HEK293 (cell line): Measurements from ENCODE around the gene GLB1L.

Experiments used
- CTCF ChIP-seq: fragments of 450-650 bp; formaldehyde crosslinking; IDR thresholded peaks from 2 replicates; pipeline ENCODE4 v1.5.1; 2016; ENCODE audit warnings: missing biosample characterization, missing genetic modification characterization
- FEZF1 ChIP-seq: fragments of 450-650 bp; formaldehyde crosslinking; IDR thresholded peaks from 2 replicates; pipeline ENCODE4 v1.5.1; 2016; ENCODE audit warnings: missing biosample characterization, missing genetic modification characterization
- GLIS1 ChIP-seq: fragments of 450-650 bp; formaldehyde crosslinking; IDR thresholded peaks from 2 replicates; pipeline ENCODE4 v1.5.1; 2016; ENCODE audit warnings: missing biosample characterization, missing genetic modification characterization
- IKZF3 ChIP-seq: fragments of 450-650 bp; IDR thresholded peaks from 2 replicates; pipeline ENCODE4 v1.5.0; 2018; ENCODE audit warnings: missing biosample characterization, mild to moderate bottlenecking, missing genetic modification characterization, moderate library complexity
- KLF1 ChIP-seq: fragments of 450-650 bp; formaldehyde crosslinking; IDR thresholded peaks from 2 replicates; pipeline ENCODE4 v1.5.1; 2016; ENCODE audit warnings: missing biosample characterization, missing genetic modification characterization
- PATZ1 ChIP-seq: fragments of 450-650 bp; formaldehyde crosslinking; IDR thresholded peaks from 2 replicates; pipeline ENCODE4 v1.5.1; 2016; ENCODE audit warnings: missing biosample characterization, missing genetic modification characterization
- PRDM1 ChIP-seq: fragments of 450-650 bp; formaldehyde crosslinking; IDR thresholded peaks from 2 replicates; pipeline ENCODE4; 2016; ENCODE audit warnings: missing biosample characterization, missing genetic modification characterization
- PRDM6 ChIP-seq: fragments of 450-650 bp; formaldehyde crosslinking; IDR thresholded peaks from 2 replicates; pipeline ENCODE4 v1.5.1; 2017; ENCODE audit warnings: missing biosample characterization, missing genetic modification characterization
- SP2 ChIP-seq: fragments of 450-650 bp; formaldehyde crosslinking; IDR thresholded peaks from 2 replicates; pipeline ENCODE4 v1.5.1; 2016; ENCODE audit warnings: missing biosample characterization, missing genetic modification characterization
- TRIM28 ChIP-seq: IDR thresholded peaks from 2 replicates; pipeline ENCODE4 v1.6.1; 2011; ENCODE audit warnings: low read length, control low read depth, borderline replicate concordance
- TSHZ1 ChIP-seq: fragments of 450-650 bp; formaldehyde crosslinking; IDR thresholded peaks from 2 replicates; pipeline ENCODE4 v1.5.1; 2016; ENCODE audit warnings: missing biosample characterization, missing genetic modification characterization, borderline replicate concordance
- YY2 ChIP-seq: fragments of 450-650 bp; formaldehyde crosslinking; IDR thresholded peaks from 2 replicates; pipeline ENCODE4 v1.5.1; 2016; ENCODE audit warnings: missing biosample characterization, missing genetic modification characterization
- ZBTB17 ChIP-seq: fragments of 450-650 bp; formaldehyde crosslinking; IDR thresholded peaks from 2 replicates; pipeline ENCODE4 v1.5.1; 2016; ENCODE audit warnings: missing biosample characterization, missing genetic modification characterization
- ZBTB44 ChIP-seq: fragments of 450-650 bp; IDR thresholded peaks from 2 replicates; pipeline ENCODE4 v1.5.1; 2018; ENCODE audit warnings: missing biosample characterization, mild to moderate bottlenecking, missing genetic modification characterization
- ZFHX2 ChIP-seq: fragments of 450-650 bp; formaldehyde crosslinking; conservative IDR thresholded peaks from 2 replicates; pipeline ENCODE4 v1.5.1; 2016; ENCODE audit warnings: missing biosample characterization, missing genetic modification characterization
- ZNF2 ChIP-seq: fragments of 450-650 bp; formaldehyde crosslinking; IDR thresholded peaks from 2 replicates; pipeline ENCODE4 v1.5.1; 2016; ENCODE audit warnings: missing biosample characterization, missing genetic modification characterization
- ZNF341 ChIP-seq: fragments of 450-650 bp; formaldehyde crosslinking; IDR thresholded peaks from 2 replicates; pipeline ENCODE4; 2016; ENCODE audit warnings: low read depth, missing biosample characterization, missing genetic modification characterization
- ZNF362 ChIP-seq: fragments of 450-650 bp; formaldehyde crosslinking; IDR thresholded peaks from 2 replicates; pipeline ENCODE4 v1.5.1; 2016; ENCODE audit warnings: missing biosample characterization, missing genetic modification characterization
- ZNF529 ChIP-seq: fragments of 450-650 bp; formaldehyde crosslinking; IDR thresholded peaks from 2 replicates; pipeline ENCODE4 v1.5.1; 2017; ENCODE audit warnings: missing genetic modification characterization, missing biosample characterization; ENCODE audit not compliant: insufficient replicate concordance
- ZNF555 ChIP-seq: fragments of 450-650 bp; formaldehyde crosslinking; conservative IDR thresholded peaks from 2 replicates; pipeline ENCODE4 v1.5.1; 2017; ENCODE audit warnings: missing biosample characterization, mild to moderate bottlenecking, missing genetic modification characterization, inconsistent platforms
- ZNF596 ChIP-seq: fragments of 450-650 bp; IDR thresholded peaks from 2 replicates; pipeline ENCODE4 v1.5.0; 2018; ENCODE audit warnings: missing biosample characterization, mild to moderate bottlenecking, missing genetic modification characterization, moderate library complexity
- ZNF629 ChIP-seq: fragments of 450-650 bp; formaldehyde crosslinking; IDR thresholded peaks from 2 replicates; pipeline ENCODE4 v1.5.1; 2017; ENCODE audit warnings: missing biosample characterization, missing genetic modification characterization
- ZNF645 ChIP-seq: fragments of 450-650 bp; formaldehyde crosslinking; IDR thresholded peaks from 2 replicates; pipeline ENCODE4; 2016; ENCODE audit warnings: missing biosample characterization, missing genetic modification characterization
- ZNF768 ChIP-seq: fragments of 450-650 bp; formaldehyde crosslinking; IDR thresholded peaks from 2 replicates; pipeline ENCODE4 v1.5.1; 2018; ENCODE audit warnings: missing biosample characterization, mild to moderate bottlenecking, missing genetic modification characterization
- ZNF776 ChIP-seq: fragments of 450-650 bp; formaldehyde crosslinking; IDR thresholded peaks from 2 replicates; pipeline ENCODE4 v1.5.0; 2017; ENCODE audit warnings: missing biosample characterization, missing genetic modification characterization, borderline replicate concordance
- ZNF792 ChIP-seq: fragments of 450-650 bp; formaldehyde crosslinking; IDR thresholded peaks from 2 replicates; pipeline ENCODE4 v1.5.1; 2016; ENCODE audit warnings: missing biosample characterization, missing genetic modification characterization
- ZNF830 ChIP-seq: fragments of 450-650 bp; IDR thresholded peaks from 2 replicates; pipeline ENCODE4 v1.5.0; 2018; ENCODE audit warnings: missing biosample characterization, missing genetic modification characterization, low read depth, mild to moderate bottlenecking, moderate library complexity

The GLB1L gene

GRCh38 chr2:219229305-219230058, 15.8 kb downstream of the GLB1L start, which contains the start of the genes ANKZF1 and ATG9A (continued):
- TF ChIP-seq PRDM6 = no peak
- no peak for TF ChIP-seq ZNF645 (tag by site-specific recombination)
- TF ChIP-seq ZNF830 (tag by site-specific recombination) = no peak
- no peak for TF ChIP-seq TSHZ1 (tag by site-specific recombination)
- peak; percentile 57 for TF ChIP-seq ZNF341 (tag by site-specific recombination)
- 0 out of 2 replicates have a peak, but pooled peaks have one; percentile 26 for TF ChIP-seq IKZF3 (tag by site-specific recombination)
- no peak for TF ChIP-seq YY2 (tag by site-specific recombination)
- no peak for TF ChIP-seq ZNF555 (tag by site-specific recombination)
- peak; percentile 73 for TF ChIP-seq ZFHX2 (tag by site-specific recombination)
- no peak for TF ChIP-seq ZNF768 (tag by site-specific recombination)
- TF ChIP-seq CTCF (tag by site-specific recombination) = no peak
- TF ChIP-seq ZNF596 (tag by site-specific recombination) = no peak
- 0 out of 2 replicates have a peak, but pooled peaks have one; percentile 57 for TF ChIP-seq ZNF2 (tag by site-specific recombination)
- TF ChIP-seq KLF1 (tag by site-specific recombination) = peak; percentile 90
- TF ChIP-seq PATZ1 = no peak
- TF ChIP-seq ZNF629 (tag by site-specific recombination) = peak; percentile 48; the same call in 1 of the 2 replicates
- TF ChIP-seq ZBTB44 (tag by site-specific recombination) = no peak
- TF ChIP-seq ZNF362 (tag by site-specific recombination) = no peak
- no peak for TF ChIP-seq ZNF529 (tag by site-specific recombination)
- TF ChIP-seq PRDM1 (tag by site-specific recombination) = no peak
- peak; percentile 97 for TF ChIP-seq ZBTB17 (tag by site-specific recombination)
- no peak for TF ChIP-seq ZNF776
- peak; percentile 89 for TF ChIP-seq FEZF1 (tag by site-specific recombination)
- no peak for TF ChIP-seq ZNF792 (tag by site-specific recombination)
- TF ChIP-seq SP2 (tag by site-specific recombination) = peak; percentile 98
- 0 out of 2 replicates have a peak, but pooled peaks have one; percentile 19 for TF ChIP-seq TRIM28
- no peak for TF ChIP-seq GLIS1
